GM21825 (cell line): Measurements from ENCODE around the gene KRTAP5-8.
"Not testable (repeated sequence)": the region's sequence is repeated elsewhere in the genome, so short reads cannot be mapped to it uniquely, and the experiment has no call there.

ENCODE experiments used
- ATAC-seq: cut with Tn5 transposase; IDR thresholded peaks from one replicate; pipeline ENCODE4 v1.9.1; 2021; ENCODE audit warnings: mild to moderate bottlenecking, moderate library complexity; ENCODE audit not compliant: unreplicated experiment

The KRTAP5-8 gene

GRCh38 chr11:71537977-71538665 lies at the start of gene KRTAP5-8:
TSS of gene KRTAP5-8 (plus strand) at chr11:71538025. CDS start at chr11:71538056, 31 bp downstream.
- not testable (repeated sequence) for ATAC-seq

- ATAC-seq = no peak
These were observed 49.0 kb upstream of the KRTAP5-8 start for GRCh38 chr11:71488681-71489270.

GRCh38 chr11:71489311-71490043 lies 48.3 kb upstream of the KRTAP5-8 start:
- ATAC-seq = no peak

GRCh38 chr11:71490044-71490730 lies 47.6 kb upstream of the KRTAP5-8 start:
- ATAC-seq = no peak

- no peak for ATAC-seq
These were observed 47.0 kb upstream of the KRTAP5-8 start for GRCh38 chr11:71490731-71491390.

- no peak for ATAC-seq
These were observed 46.3 kb upstream of the KRTAP5-8 start for GRCh38 chr11:71491531-71491930.

- ATAC-seq = no peak
These were observed 45.9 kb upstream of the KRTAP5-8 start for GRCh38 chr11:71491940-71492339.

- ATAC-seq = no peak
These were observed 42.3 kb upstream of the KRTAP5-8 start for GRCh38 chr11:71495286-71496230.

- no peak for ATAC-seq
These were observed 41.4 kb upstream of the KRTAP5-8 start for GRCh38 chr11:71496421-71496820.

- no peak for ATAC-seq
These were observed 39.7 kb upstream of the KRTAP5-8 start for GRCh38 chr11:71498091-71498490.

GRCh38 chr11:71499125-71499524 lies 38.7 kb upstream of the KRTAP5-8 start:
- ATAC-seq = no peak

- ATAC-seq = no peak
These were observed 38.3 kb upstream of the KRTAP5-8 start for GRCh38 chr11:71499546-71499945.

- no peak for ATAC-seq
These were observed 37.2 kb upstream of the KRTAP5-8 start for GRCh38 chr11:71500601-71501021.

- ATAC-seq = no peak
These were observed 36.5 kb upstream of the KRTAP5-8 start for GRCh38 chr11:71501071-71501985.

GRCh38 chr11:71502026-71502425 lies 35.8 kb upstream of the KRTAP5-8 start:
- no peak for ATAC-seq

GRCh38 chr11:71502871-71503435 lies 34.9 kb upstream of the KRTAP5-8 start:
- ATAC-seq = no peak

GRCh38 chr11:71504531-71504930 lies 33.3 kb upstream of the KRTAP5-8 start:
- ATAC-seq = no peak

- no peak for ATAC-seq
These were observed 32.8 kb upstream of the KRTAP5-8 start for GRCh38 chr11:71505001-71505400.
